SK-N-SH treated with all-trans-retinoic acid at 6 μM for 48 hours (cell line): ENCODE measurements around the gene RCOR1.
A peak's percentile ranks its signal among the peaks of the same experiment; 100 is the strongest.

ENCODE experiments used
- ATAC-seq: fragments of 200-7000 bp; cut with Tn5 transposase; 3 replicates; pipeline ENCODE4 v1.9.1; 2020; ENCODE audit warnings: mild to moderate bottlenecking, moderate library complexity
- BACH2 ChIP-seq: fragments of 250-450 bp; sonication (Bioruptor Pico); IDR thresholded peaks from 2 replicates; pipeline ENCODE4 v1.9.0; 2021; ENCODE audit warnings: mild to moderate bottlenecking, borderline replicate concordance
- CREB5 ChIP-seq: fragments of 250-450 bp; sonication (Bioruptor Pico); IDR thresholded peaks from 2 replicates; pipeline ENCODE4 v1.5.1; 2020; ENCODE audit warnings: low read depth, mild to moderate bottlenecking, moderate library complexity
- CSDC2 ChIP-seq: fragments of 250-450 bp; sonication (Bioruptor Pico); IDR thresholded peaks from 2 replicates; pipeline ENCODE4 v1.5.0; 2020; ENCODE audit warnings: mild to moderate bottlenecking, moderate library complexity
- CSRNP3 ChIP-seq: fragments of 250-450 bp; sonication (Bioruptor Pico); IDR thresholded peaks from 2 replicates; pipeline ENCODE4 v1.5.1; 2021; ENCODE audit warnings: mild to moderate bottlenecking, moderate library complexity
- ESRRG ChIP-seq: fragments of 250-450 bp; sonication (Bioruptor Pico); IDR thresholded peaks from 2 replicates; pipeline ENCODE4 v1.6.1; 2021; ENCODE audit warnings: mild to moderate bottlenecking
- ISL1 ChIP-seq: fragments of 250-450 bp; sonication (Bioruptor Pico); IDR thresholded peaks from 2 replicates; pipeline ENCODE4 v2.1.2; 2022; ENCODE audit warnings: mild to moderate bottlenecking, moderate library complexity
- OSR1 ChIP-seq: fragments of 250-450 bp; sonication (Bioruptor Pico); IDR thresholded peaks from 2 replicates; pipeline ENCODE4 v1.8.0; 2022; ENCODE audit warnings: moderate library complexity, mild to moderate bottlenecking, inconsistent platforms
- POU6F1 ChIP-seq: fragments of 250-450 bp; sonication (Bioruptor Pico); IDR thresholded peaks from 2 replicates; pipeline ENCODE4 v1.8.0; 2021; ENCODE audit warnings: low read depth, mild to moderate bottlenecking, moderate library complexity, borderline replicate concordance
- PPARA ChIP-seq: fragments of 250-450 bp; sonication (Bioruptor Pico); IDR thresholded peaks from 2 replicates; pipeline ENCODE4 v1.5.0; 2020; ENCODE audit warnings: mild to moderate bottlenecking, borderline replicate concordance
- RARB ChIP-seq: fragments of 250-450 bp; sonication (Bioruptor Pico); IDR thresholded peaks from 2 replicates; pipeline ENCODE4 v1.8.0; 2021; ENCODE audit warnings: mild to moderate bottlenecking, moderate library complexity
- SNAI2 ChIP-seq: fragments of 250-450 bp; sonication (Bioruptor Pico); IDR thresholded peaks from 2 replicates; pipeline ENCODE4 v1.5.0; 2020; ENCODE audit warnings: mild to moderate bottlenecking, moderate library complexity
- TCF4 ChIP-seq: fragments of 250-450 bp; sonication (Bioruptor Pico); IDR thresholded peaks from 2 replicates; pipeline ENCODE4 v1.8.0; 2021; ENCODE audit warnings: mild to moderate bottlenecking, moderate library complexity, borderline replicate concordance
- TOX ChIP-seq: fragments of 250-450 bp; sonication (Bioruptor Pico); IDR thresholded peaks from 2 replicates; pipeline ENCODE4 v1.8.0; 2021; ENCODE audit warnings: mild to moderate bottlenecking, moderate library complexity, borderline replicate concordance
- TSHZ2 ChIP-seq: fragments of 250-450 bp; sonication (Bioruptor Pico); IDR thresholded peaks from 2 replicates; pipeline ENCODE4 v1.5.0; 2020; ENCODE audit warnings: mild to moderate bottlenecking, moderate library complexity
- ZC3H10 ChIP-seq: fragments of 250-450 bp; sonication (Bioruptor Pico); IDR thresholded peaks from 2 replicates; pipeline ENCODE4 v1.5.1; 2021; ENCODE audit warnings: mild to moderate bottlenecking, moderate library complexity
- ZFP3 ChIP-seq: fragments of 250-450 bp; sonication (Bioruptor Pico); IDR thresholded peaks from 2 replicates; pipeline ENCODE4 v1.5.0; 2020; ENCODE audit warnings: mild to moderate bottlenecking, moderate library complexity
- ZFP30 ChIP-seq: fragments of 450-650 bp; formaldehyde crosslinking; IDR thresholded peaks from 2 replicates; pipeline ENCODE4 v1.5.0; 2022; ENCODE audit warnings: mild to moderate bottlenecking, moderate library complexity
- ZNF565 ChIP-seq: fragments of 450-650 bp; formaldehyde crosslinking; conservative IDR thresholded peaks from 2 replicates; pipeline ENCODE4 v1.5.0; 2020; ENCODE audit warnings: low read depth, mild to moderate bottlenecking, moderate library complexity
- ZNF70 ChIP-seq: fragments of 450-650 bp; formaldehyde crosslinking; IDR thresholded peaks from 2 replicates; pipeline ENCODE4 v1.5.0; 2020; ENCODE audit warnings: mild to moderate bottlenecking, moderate library complexity
- ZNF8 ChIP-seq: fragments of 450-650 bp; formaldehyde crosslinking; IDR thresholded peaks from 2 replicates; pipeline ENCODE4 v1.5.0; 2020; ENCODE audit warnings: mild to moderate bottlenecking, moderate library complexity
- TF ChIP-seq, protein P1 (sequence below): fragments of 250-450 bp; sonication (Bioruptor Pico); IDR thresholded peaks from 2 replicates; pipeline ENCODE4 v1.8.0; 2020; ENCODE audit warnings: mild to moderate bottlenecking, moderate library complexity, borderline replicate concordance

The RCOR1 gene

DNA sequence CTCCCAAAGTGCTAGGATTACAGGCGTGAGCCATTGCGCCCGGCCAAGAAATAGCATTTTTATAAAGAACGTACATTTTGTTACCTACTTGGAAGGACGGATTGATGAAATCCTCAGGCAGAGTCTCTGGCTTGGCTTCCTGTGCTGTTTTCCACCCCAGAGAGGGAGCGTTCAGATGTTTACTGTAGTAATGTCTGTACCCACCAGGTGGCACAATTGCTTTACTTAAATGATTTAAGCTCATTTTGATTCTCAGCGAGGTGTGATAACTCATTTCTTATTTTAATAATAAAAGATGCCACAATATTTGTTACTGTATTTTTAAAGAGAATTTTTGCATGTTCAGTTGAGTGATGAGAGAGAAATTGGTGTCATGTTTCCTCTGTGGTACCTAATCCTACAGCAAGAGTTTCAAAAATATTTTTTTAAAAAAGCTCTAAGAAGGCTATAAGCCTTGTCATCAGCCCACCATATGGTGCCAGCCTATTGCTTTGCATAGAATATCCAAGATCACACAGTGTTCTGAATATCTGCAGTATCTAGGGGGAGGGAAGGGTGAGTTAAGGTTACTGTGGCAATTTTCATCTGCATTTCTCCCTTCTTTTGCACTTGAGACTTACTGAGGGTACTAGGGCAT is 102.2 kb downstream of the RCOR1 start:
- TF ChIP-seq SNAI2 (no peak), ZFP3 (CRISPR knock-in tag) (no peak), OSR1 (CRISPR knock-in tag) (no peak), RARB (CRISPR knock-in tag) (no peak), ZNF8 (no peak), ZC3H10 (no peak), POU6F1 (CRISPR knock-in tag) (no peak), ZFP30 (CRISPR knock-in tag) (no peak), BACH2 (no peak), TSHZ2 (CRISPR knock-in tag) (no peak), CSDC2 (CRISPR knock-in tag) (no peak), TCF4 (no peak), CSRNP3 (CRISPR knock-in tag) (no peak), TOX (CRISPR knock-in tag) (no peak), ESRRG (no peak), CREB5 (CRISPR knock-in tag) (no peak), PPARA (CRISPR knock-in tag) (no peak), ZNF70 (CRISPR knock-in tag) (no peak)
- TF ChIP-seq, protein P1, sequence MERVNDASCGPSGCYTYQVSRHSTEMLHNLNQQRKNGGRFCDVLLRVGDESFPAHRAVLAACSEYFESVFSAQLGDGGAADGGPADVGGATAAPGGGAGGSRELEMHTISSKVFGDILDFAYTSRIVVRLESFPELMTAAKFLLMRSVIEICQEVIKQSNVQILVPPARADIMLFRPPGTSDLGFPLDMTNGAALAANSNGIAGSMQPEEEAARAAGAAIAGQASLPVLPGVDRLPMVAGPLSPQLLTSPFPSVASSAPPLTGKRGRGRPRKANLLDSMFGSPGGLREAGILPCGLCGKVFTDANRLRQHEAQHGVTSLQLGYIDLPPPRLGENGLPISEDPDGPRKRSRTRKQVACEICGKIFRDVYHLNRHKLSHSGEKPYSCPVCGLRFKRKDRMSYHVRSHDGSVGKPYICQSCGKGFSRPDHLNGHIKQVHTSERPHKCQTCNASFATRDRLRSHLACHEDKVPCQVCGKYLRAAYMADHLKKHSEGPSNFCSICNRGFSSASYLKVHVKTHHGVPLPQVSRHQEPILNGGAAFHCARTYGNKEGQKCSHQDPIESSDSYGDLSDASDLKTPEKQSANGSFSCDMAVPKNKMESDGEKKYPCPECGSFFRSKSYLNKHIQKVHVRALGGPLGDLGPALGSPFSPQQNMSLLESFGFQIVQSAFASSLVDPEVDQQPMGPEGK (CRISPR knock-in tag), result no peak
- ATAC-seq, result peak; percentile 84

DNA sequence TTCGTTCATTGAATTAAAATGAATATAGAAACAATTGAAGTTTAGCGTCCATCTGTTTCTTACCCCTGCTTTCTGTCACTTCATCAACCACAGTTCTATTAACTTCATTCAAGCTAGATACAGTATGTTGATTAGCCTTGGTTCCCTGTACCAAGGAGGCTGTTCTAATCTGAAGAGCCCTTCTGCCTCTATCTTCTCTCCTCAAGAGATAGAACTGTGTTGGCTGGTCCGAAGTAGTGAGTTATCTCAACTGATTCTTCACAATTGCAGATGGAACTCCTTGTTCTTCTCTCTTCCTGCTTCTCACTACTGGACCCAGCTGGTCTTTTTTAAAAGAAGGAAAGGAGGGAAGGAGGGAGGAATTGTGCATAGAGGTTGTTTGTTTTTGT is 102.7 kb downstream of the RCOR1 start:
- no peak for ATAC-seq
- TF ChIP-seq SNAI2, result no peak
- no peak for TF ChIP-seq BACH2
- TF ChIP-seq ZNF565 (CRISPR knock-in tag), result no peak
- TF ChIP-seq TCF4, result no peak
- TF ChIP-seq ISL1 (CRISPR knock-in tag), result no peak
- no peak for TF ChIP-seq ZFP3 (CRISPR knock-in tag)
- TF ChIP-seq TOX (CRISPR knock-in tag), result no peak
- no peak for TF ChIP-seq ZFP30 (CRISPR knock-in tag)
- TF ChIP-seq PPARA (CRISPR knock-in tag), result no peak
- TF ChIP-seq ZNF70 (CRISPR knock-in tag), result no peak
- TF ChIP-seq OSR1 (CRISPR knock-in tag), result no peak
- no peak for TF ChIP-seq TSHZ2 (CRISPR knock-in tag)
- TF ChIP-seq ESRRG, result no peak
- no peak for TF ChIP-seq CSDC2 (CRISPR knock-in tag)
- TF ChIP-seq, protein P1 (CRISPR knock-in tag), result no peak
- TF ChIP-seq CREB5 (CRISPR knock-in tag), result no peak
- no peak for TF ChIP-seq RARB (CRISPR knock-in tag)
